Tibial artery (tissue), 4 donors: ENCODE results near the gene CHD6.

Experiments used
- DNase-seq, 2 donors: peaks; one replicate each; pipeline ENCODE4 v3.0.0-alpha.2; 2019
- H3K27ac ChIP-seq, 2 donors: fragments of 200-600 bp; sonication (generic) in 1 of 2; 1 replicate in 1 of 2; 2 replicates in 1 of 2; pipeline ENCODE4 v1.5.1; 2018 to 2019; ENCODE audit warnings: mild to moderate bottlenecking in 1 of 2
- H3K27me3 ChIP-seq, 2 donors: fragments of 200-600 bp; sonication (generic) in 1 of 2; one replicate each; pipeline versions ENCODE4 v1.5.1 to v1.6.0; 2016 to 2019
- H3K36me3 ChIP-seq, 3 donors: fragments of 200-600 bp; sonication (generic) in 2 of 3; one replicate each; pipeline ENCODE4 v1.5.1; 2016 to 2019; ENCODE audit warnings: mild to moderate bottlenecking in 2 of 3
- H3K4me1 ChIP-seq, 4 donors: fragments of 200-600 bp; sonication (generic) in 2 of 4; 1 replicate in 3 of 4; 2 replicates in 1 of 4; pipeline ENCODE4 v1.5.1; 2016 to 2019
- H3K4me3 ChIP-seq, 2 donors: fragments of 200-600 bp; sonication (generic) in 1 of 2; 1 replicate in 1 of 2; 2 replicates in 1 of 2; pipeline ENCODE4 v1.5.1; 2018 to 2019; ENCODE audit warnings: mild to moderate bottlenecking in 2 of 2
- H3K9me3 ChIP-seq, 3 donors: fragments of 200-600 bp; sonication (generic) in 1 of 3; one replicate each; pipeline ENCODE4 v1.5.1; 2016 to 2019
- intact Hi-C: fragments of 100-400 bp; cut with DNase I; formaldehyde crosslinking; loops from one replicate; pipeline ENCODE4 v1.15.0; 2023; ENCODE audit warnings: low total_unique reads
- TF ChIP-seq, protein P1 (sequence below), 2 experiments: fragments of 200-600 bp in 1 of 2; fragments of 450-650 bp in 1 of 2; IDR thresholded peaks; one replicate each; pipeline ENCODE4 v1.5.1; 2017 to 2019; ENCODE audit warnings: antibody characterized with exemption in 2 of 2, mild to moderate bottlenecking in 1 of 2, moderate library complexity in 1 of 2

Gene CHD6

DNA sequence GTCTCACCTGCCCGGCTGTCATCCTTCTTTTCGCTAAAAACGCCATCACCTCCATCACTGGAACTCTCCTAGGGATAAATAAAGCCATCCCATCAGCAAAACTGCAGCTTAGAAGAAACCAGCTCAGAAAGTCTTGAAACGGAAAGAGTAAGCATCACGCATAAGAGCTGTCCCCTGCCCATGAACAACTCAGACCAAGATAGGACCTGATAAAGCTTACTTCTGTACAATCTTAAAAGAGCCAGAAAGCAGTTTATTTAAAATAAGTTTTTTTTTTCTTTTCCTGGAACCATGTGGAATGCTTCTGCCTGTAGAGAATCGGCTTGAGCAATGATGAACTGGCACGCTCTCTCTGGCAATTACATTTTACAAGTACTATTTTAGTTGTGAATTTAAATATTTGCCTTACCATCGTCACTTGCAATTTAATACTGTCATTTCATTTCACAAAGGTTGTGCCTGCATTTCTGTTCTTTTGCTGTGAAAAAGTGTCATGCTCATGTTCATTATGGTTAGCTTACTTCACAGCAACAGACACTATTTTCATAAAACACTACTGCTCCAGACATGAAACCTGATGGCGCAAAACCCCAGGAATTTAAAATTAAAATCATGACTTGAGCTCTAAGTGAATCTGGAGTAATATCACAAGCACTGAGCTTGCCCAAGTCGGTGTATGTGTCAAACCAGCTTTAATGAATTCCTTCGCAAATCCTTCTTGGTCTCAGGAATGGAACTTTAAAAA, 191.9 kb downstream of the CHD6 start:
- H3K27ac ChIP-seq: no peak overlapping the region
- H3K27me3 ChIP-seq: no peaks in the 10 kb centered on the region
- no peak overlapping the region for H3K4me3 ChIP-seq
- H3K4me1 ChIP-seq: peaks cover 0 to 3% (median 1%) of the 10 kb centered on the region in 4 donors
- intact Hi-C loops: no loop called here
- no peak for DNase-seq
- peaks cover 59 to 87% (median 67%) of the 10 kb centered on the region in 3 donors for H3K36me3 ChIP-seq
- TF ChIP-seq, protein P1, sequence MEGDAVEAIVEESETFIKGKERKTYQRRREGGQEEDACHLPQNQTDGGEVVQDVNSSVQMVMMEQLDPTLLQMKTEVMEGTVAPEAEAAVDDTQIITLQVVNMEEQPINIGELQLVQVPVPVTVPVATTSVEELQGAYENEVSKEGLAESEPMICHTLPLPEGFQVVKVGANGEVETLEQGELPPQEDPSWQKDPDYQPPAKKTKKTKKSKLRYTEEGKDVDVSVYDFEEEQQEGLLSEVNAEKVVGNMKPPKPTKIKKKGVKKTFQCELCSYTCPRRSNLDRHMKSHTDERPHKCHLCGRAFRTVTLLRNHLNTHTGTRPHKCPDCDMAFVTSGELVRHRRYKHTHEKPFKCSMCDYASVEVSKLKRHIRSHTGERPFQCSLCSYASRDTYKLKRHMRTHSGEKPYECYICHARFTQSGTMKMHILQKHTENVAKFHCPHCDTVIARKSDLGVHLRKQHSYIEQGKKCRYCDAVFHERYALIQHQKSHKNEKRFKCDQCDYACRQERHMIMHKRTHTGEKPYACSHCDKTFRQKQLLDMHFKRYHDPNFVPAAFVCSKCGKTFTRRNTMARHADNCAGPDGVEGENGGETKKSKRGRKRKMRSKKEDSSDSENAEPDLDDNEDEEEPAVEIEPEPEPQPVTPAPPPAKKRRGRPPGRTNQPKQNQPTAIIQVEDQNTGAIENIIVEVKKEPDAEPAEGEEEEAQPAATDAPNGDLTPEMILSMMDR (IDR thresholded peaks at IDR 0.05): no peak
- H3K9me3 ChIP-seq: no peaks in the 10 kb centered on the region

DNA sequence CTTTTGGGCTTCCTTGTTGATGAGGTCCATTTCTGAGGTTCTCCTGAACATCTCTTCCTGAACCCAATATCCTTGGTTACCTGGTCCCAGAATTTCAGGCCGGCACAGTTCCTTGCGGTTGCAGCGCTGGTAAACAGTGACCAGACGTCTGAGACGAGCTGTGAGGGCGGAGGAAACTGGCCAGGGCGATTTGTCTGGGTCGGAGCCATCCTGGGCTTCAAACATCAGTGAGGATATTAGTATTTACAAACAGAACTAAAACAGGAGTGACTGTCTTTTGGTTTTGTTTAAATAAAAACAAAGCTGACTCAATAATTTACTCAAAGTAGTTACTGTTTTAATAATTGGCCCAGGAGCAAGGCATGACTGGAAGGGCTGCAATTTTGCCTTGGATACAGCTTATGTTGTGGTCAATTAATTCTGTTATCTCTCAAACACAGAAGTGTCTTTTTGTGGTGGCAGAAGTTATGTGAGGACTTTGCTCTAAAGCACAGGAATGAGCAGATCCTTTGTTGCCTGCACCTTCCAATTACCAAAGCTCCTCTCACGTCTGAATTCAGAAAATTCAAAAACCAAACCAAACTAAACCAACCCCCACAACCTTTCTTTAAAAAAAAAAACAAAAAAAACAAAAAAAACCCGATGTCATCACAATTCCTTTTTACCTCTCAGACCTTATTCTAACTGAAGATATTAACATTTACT, 192.8 kb downstream of the CHD6 start:
- Histone ChIP-seq H3K27ac (no peak overlapping the region), H3K4me3 (no peak overlapping the region), H3K27me3 (no peaks in the 10 kb centered on the region), H3K9me3 (no peaks in the 10 kb centered on the region), H3K36me3 (peaks cover 67 to 87% (median 76%) of the 10 kb centered on the region in 3 donors), H3K4me1 (no peaks in the 10 kb centered on the region)
- intact Hi-C loops: no loop called here
- DNase-seq: no peak
- TF ChIP-seq, protein P1 (IDR thresholded peaks at IDR 0.05): no peak

DNA sequence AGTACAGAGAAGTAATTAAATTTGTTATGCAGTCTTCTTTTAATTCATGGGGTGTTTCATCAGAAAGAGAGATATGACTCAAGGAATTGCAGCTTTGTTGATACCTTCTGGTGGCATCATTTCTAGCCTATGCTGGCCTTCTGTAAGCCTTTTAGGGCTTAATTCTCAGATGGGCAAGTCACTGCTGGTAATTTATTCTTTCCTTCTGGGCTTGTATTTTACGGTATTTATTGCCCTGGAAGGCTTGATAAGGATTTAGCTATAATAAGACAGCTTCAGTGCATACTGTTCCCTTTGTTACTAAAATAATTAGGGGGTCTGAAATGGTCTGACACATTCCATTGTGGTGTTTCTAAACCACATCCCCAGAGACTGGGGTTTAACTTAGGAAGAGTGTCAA, 193.6 kb downstream of the CHD6 start:
- TF ChIP-seq, protein P1 (IDR thresholded peaks at IDR 0.05): no peak
- intact Hi-C loops: no loop called here
- no peaks in the 10 kb centered on the region for H3K27me3 ChIP-seq
- H3K4me3 ChIP-seq: no peak overlapping the region
- no peak overlapping the region for H3K27ac ChIP-seq
- H3K9me3 ChIP-seq: no peaks in the 10 kb centered on the region
- peaks cover 74 to 87% (median 75%) of the 10 kb centered on the region in 3 donors for H3K36me3 ChIP-seq
- no peaks in the 10 kb centered on the region for H3K4me1 ChIP-seq
- DNase-seq: no peak

DNA sequence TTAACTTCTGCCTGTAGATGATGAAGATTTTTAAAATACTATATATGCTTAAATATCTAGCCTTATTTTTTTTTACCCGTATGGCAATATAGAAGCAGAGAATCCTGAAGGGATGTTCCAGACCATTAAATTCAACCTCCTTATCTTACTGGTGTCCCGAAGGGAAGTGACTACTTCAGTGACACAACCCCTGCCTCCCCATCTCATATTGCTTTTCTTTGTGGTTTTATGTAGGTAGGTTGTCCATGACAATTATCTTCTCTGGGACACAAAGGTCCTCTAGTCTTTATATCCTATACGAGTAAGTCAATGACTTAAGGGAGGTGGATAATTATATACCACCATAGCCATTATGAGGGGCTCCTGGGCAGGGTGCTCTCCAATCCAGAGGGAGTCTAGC, 194.2 kb downstream of the CHD6 start:
- Histone ChIP-seq H3K27ac (no peak overlapping the region), H3K36me3 (peaks cover 69 to 84% (median 72%) of the 10 kb centered on the region in 3 donors), H3K4me3 (no peak overlapping the region), H3K4me1 (no peaks in the 10 kb centered on the region), H3K9me3 (no peaks in the 10 kb centered on the region), H3K27me3 (no peaks in the 10 kb centered on the region)
- TF ChIP-seq, protein P1 (IDR thresholded peaks at IDR 0.05): no peak
- no peak for DNase-seq
- intact Hi-C loops: no loop called here

DNA sequence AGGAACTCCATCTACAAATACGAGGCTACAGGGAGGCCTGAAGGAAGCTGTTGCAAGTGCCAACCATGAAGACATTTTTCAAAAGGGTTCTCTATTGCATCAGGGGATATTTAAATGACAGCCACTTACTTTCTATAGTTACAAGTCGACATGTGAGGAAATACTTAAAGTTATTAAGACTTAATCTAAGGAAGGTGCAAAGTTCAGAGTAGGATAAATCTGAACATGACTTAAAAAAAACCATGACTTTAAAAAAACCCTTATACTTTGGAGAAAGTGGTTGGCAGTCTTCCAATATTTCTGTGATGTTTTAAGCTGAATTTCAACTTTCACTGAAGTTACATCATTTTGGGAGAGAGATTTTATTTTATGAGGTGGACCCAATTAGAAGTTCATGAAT, 195.2 kb downstream of the CHD6 start:
- TF ChIP-seq, protein P1 (IDR thresholded peaks at IDR 0.05): no peak
- intact Hi-C loops: no loop called here
- Histone ChIP-seq H3K36me3 (peaks cover 65 to 84% (median 70%) of the 10 kb centered on the region in 3 donors), H3K9me3 (no peaks in the 10 kb centered on the region), H3K27me3 (no peaks in the 10 kb centered on the region), H3K4me1 (no peaks in the 10 kb centered on the region), H3K27ac (no peak overlapping the region), H3K4me3 (no peak overlapping the region)
- no peak for DNase-seq
